Stomach (tissue), 9 donors: ENCODE data around the gene TMEM129. TPM values are rescaled to one million over a fixed set of nuclear protein-coding genes. Genes with fewer than 3 reads are reported as not detected.

Experiments used
- DNase-seq, 2 donors: peaks; one replicate each; pipeline versions ENCODE4 v3.0.0 to v3.0.0-alpha.2; 2013 to 2019
- H3K27ac ChIP-seq, 5 donors: fragments of 200-600 bp in 4 of 5; sonication (generic) in 4 of 5; one replicate each; pipeline ENCODE4 v1.5.1; 2013 to 2019; ENCODE audit warnings: mild to moderate bottlenecking in 1 of 5, moderate library complexity in 1 of 5
- H3K27me3 ChIP-seq, 3 donors: fragments of 200-600 bp; sonication (generic); one replicate each; pipeline ENCODE4 v1.5.1; 2017 to 2019; ENCODE audit warnings: mixed run types in 1 of 3
- H3K36me3 ChIP-seq, 4 donors: fragments of 200-600 bp; sonication (generic); 1 replicate in 3 of 4; 2 replicates in 1 of 4; pipeline ENCODE4 v1.5.1; 2016 to 2019
- H3K4me1 ChIP-seq, 4 donors: fragments of 200-600 bp; sonication (generic); one replicate each; pipeline ENCODE4 v1.5.1; 2016 to 2019
- H3K4me3 ChIP-seq, 4 donors: fragments of 200-600 bp; sonication (generic) in 3 of 4; one replicate each; pipeline ENCODE4 v1.5.1; 2016 to 2019; ENCODE audit warnings: mild to moderate bottlenecking in 1 of 4
- H3K9me3 ChIP-seq, 4 donors: fragments of 200-600 bp; sonication (generic); one replicate each; pipeline ENCODE4 v1.5.1; 2016 to 2019
- EP300 ChIP-seq: sonication (generic); formaldehyde crosslinking; IDR thresholded peaks from one replicate; pipeline ENCODE4 v1.6.1; 2017; ENCODE audit warnings: antibody characterized with exemption
- POLR2A ChIP-seq, 4 donors: fragments of 450-650 bp; IDR thresholded peaks; one replicate each; pipeline ENCODE4 v1.6.1; 2016; ENCODE audit warnings: antibody characterized with exemption in 4 of 4, control low read depth in 2 of 4, mild to moderate bottlenecking in 1 of 4, moderate library complexity in 1 of 4
- POLR2AphosphoS5 ChIP-seq, 3 donors: sonication (generic); formaldehyde crosslinking; IDR thresholded peaks; one replicate each; pipeline ENCODE4 v1.6.1; 2016; ENCODE audit warnings: antibody characterized with exemption in 3 of 3
- WGBS, 5 donors: extraction: QIAGEN DNeasy Blood & Tissue Kit in 3 of 5; methylation state at CpG; one replicate each; pipeline versions ENCODE4 v1.1.5 to v1.1.7; 2013 to 2018; 5-methylcytosine and 5-hydroxymethylcytosine counted together
- intact Hi-C: fragments of 100-400 bp; cut with DNase I; formaldehyde crosslinking; loops from one replicate; pipeline ENCODE4 v1.15.1; 2023; ENCODE audit warnings: low total_unique reads
- polyA plus RNA-seq, 3 donors: library from polyadenylated mRNA; stranded (reverse); fragments of 200-250 nt; gene quantifications; one replicate each; pipeline ENCODE4 v1.2.3, GENCODE V29; 2013
- total RNA-seq, 5 donors: library from RNA; depleted of rRNA; stranded (reverse); fragments of >200 nt; gene quantifications; one replicate each; pipeline versions ENCODE4 v1.1.0 to v1.2.3, GENCODE V29; 2014 to 2016
- TF ChIP-seq, protein P1 (sequence below), 7 experiments: fragments of 450-650 bp in 4 of 7; fragments of 200-600 bp in 3 of 7; sonication (generic) in 3 of 7; IDR thresholded peaks; one replicate each; pipeline ENCODE4 v1.5.1; 2016 to 2019; ENCODE audit warnings: antibody characterized with exemption in 7 of 7, control low read depth in 2 of 7, mild to moderate bottlenecking in 1 of 7
- donor health status: healthy with polysubstance abuse.
- donor health status: Bipolar disorder and iron deficiency.
- donor health status: healthy.

Gene TMEM129
- total and polyA plus RNA-seq, 8 donors = 9.9 to 171 (median 24.8) TPM

- DNase-seq = peak; percentile 67 to 76
- H3K36me3 ChIP-seq = peaks cover 3 to 54% (median 26%) of the 10 kb centered on the region in 4 donors
- TF ChIP-seq POLR2AphosphoS5 (IDR thresholded peaks at IDR 0.05) = peak in 1 of 3 donors; percentile 47
- TF ChIP-seq, protein P1, sequence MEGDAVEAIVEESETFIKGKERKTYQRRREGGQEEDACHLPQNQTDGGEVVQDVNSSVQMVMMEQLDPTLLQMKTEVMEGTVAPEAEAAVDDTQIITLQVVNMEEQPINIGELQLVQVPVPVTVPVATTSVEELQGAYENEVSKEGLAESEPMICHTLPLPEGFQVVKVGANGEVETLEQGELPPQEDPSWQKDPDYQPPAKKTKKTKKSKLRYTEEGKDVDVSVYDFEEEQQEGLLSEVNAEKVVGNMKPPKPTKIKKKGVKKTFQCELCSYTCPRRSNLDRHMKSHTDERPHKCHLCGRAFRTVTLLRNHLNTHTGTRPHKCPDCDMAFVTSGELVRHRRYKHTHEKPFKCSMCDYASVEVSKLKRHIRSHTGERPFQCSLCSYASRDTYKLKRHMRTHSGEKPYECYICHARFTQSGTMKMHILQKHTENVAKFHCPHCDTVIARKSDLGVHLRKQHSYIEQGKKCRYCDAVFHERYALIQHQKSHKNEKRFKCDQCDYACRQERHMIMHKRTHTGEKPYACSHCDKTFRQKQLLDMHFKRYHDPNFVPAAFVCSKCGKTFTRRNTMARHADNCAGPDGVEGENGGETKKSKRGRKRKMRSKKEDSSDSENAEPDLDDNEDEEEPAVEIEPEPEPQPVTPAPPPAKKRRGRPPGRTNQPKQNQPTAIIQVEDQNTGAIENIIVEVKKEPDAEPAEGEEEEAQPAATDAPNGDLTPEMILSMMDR (IDR thresholded peaks at IDR 0.05) = no peak
- H3K9me3 ChIP-seq = no peaks in the 10 kb centered on the region
- peaks cover 28 to 70% (median 50%) of the 10 kb centered on the region in 4 donors for H3K4me1 ChIP-seq
- intact Hi-C loops = loop anchor here (5.0 kb wide), 1 partner anchor 35 kb away; no protein-coding TSS in a partner anchor
- peak overlapping the region in 2 of 4 donors; percentile 21 to 28 for H3K4me3 ChIP-seq
- WGBS, 5 donors = 31 to 48% (median 39%) methylated on average over 17 to 18 of the region's 18 CpGs
- peak overlapping the region; percentile 34 to 83 (median 67) for H3K27ac ChIP-seq
- no peaks in the 10 kb centered on the region for H3K27me3 ChIP-seq
Measured at GRCh38 chr4:1727117-1728031, 6.3 kb upstream of the TMEM129 start.

- Histone ChIP-seq H3K36me3 (peaks cover 3 to 45% (median 21%) of the 10 kb centered on the region in 4 donors), H3K4me3 (peak overlapping the region in 1 of 4 donors; percentile 13), H3K4me1 (peaks cover 38 to 80% (median 60%) of the 10 kb centered on the region in 4 donors), H3K9me3 (no peaks in the 10 kb centered on the region), H3K27ac (peak overlapping the region; percentile 37 to 83 (median 67)), H3K27me3 (no peaks in the 10 kb centered on the region)
- WGBS, 5 donors = 44 to 56% (median 51%) methylated on average over 15 to 17 of the region's 17 CpGs
- peak; percentile 94 to 96 for DNase-seq
- TF ChIP-seq POLR2A (IDR thresholded peaks at IDR 0.05) (no peak), POLR2AphosphoS5 (IDR thresholded peaks at IDR 0.05) (peak in 1 of 3 donors; percentile 71), EP300 (no peak)
- TF ChIP-seq, protein P1 (IDR thresholded peaks at IDR 0.05) = peak in 6 of 7 experiments; percentile 73 to 100 (median 98)
- intact Hi-C loops = loop anchor here (5.0 kb wide), 1 partner anchor 34 kb away; no protein-coding TSS in a partner anchor
Measured at GRCh38 chr4:1726146-1726934, 5.2 kb upstream of the TMEM129 start.

- TF ChIP-seq POLR2AphosphoS5 (IDR thresholded peaks at IDR 0.05) = no peak
- TF ChIP-seq POLR2A (IDR thresholded peaks at IDR 0.05) = no peak
- no peak for TF ChIP-seq EP300
- TF ChIP-seq, protein P1 (IDR thresholded peaks at IDR 0.05) = no peak
- intact Hi-C loops = loop anchor here (5.0 kb wide), 1 partner anchor 33 kb away; no protein-coding TSS in a partner anchor
- Histone ChIP-seq H3K36me3 (peaks cover 0 to 37% (median 13%) of the 10 kb centered on the region in 4 donors), H3K9me3 (no peaks in the 10 kb centered on the region), H3K4me1 (peaks cover 38 to 73% (median 59%) of the 10 kb centered on the region in 4 donors), H3K27me3 (no peaks in the 10 kb centered on the region), H3K4me3 (no peak overlapping the region), H3K27ac (peak overlapping the region in 1 of 5 donors; percentile 83)
- WGBS, 5 donors = 90 to 97% (median 95%) methylated on average over 3 to 10 of the region's 10 CpGs
- no peak for DNase-seq
Measured at GRCh38 chr4:1725521-1725920, 4.4 kb upstream of the TMEM129 start.
